Central memory CD8-positive, alpha-beta T cell (primary cell): ENCODE results near the gene TMTC2.
"Not testable (repeated sequence)": the region's sequence is repeated elsewhere in the genome, so short reads cannot be mapped to it uniquely, and the experiment has no call there.

Source experiments
- ATAC-seq: fragments of 150-1000 bp; cut with Tn5 transposase; replicated peaks from 2 replicates; pipeline ENCODE4 v1.10.0; 2022; ENCODE audit warnings: mild to moderate bottlenecking, moderate FRiP score, moderate number of reproducible peaks; ENCODE audit not compliant: poor library complexity, severe bottlenecking; ENCODE audit errors: extremely low read depth
- DNase-seq, 2 donors: peaks; one replicate each; pipeline ENCODE4 v3.0.0; 2021; ENCODE audit warnings: low spot score in 2 of 2
- H3K27ac Mint-ChIP-seq: one replicate; pipeline ENCODE4 v1.8.0; 2022; ENCODE audit warnings: low read depth, mild to moderate bottlenecking, moderate library complexity, mixed read lengths
- H3K27me3 Mint-ChIP-seq: one replicate; pipeline ENCODE4 v1.8.0; 2022; ENCODE audit warnings: mixed read lengths
- H3K36me3 Mint-ChIP-seq: one replicate; pipeline ENCODE4 v1.8.0; 2022; ENCODE audit warnings: mild to moderate bottlenecking, moderate library complexity, mixed read lengths; ENCODE audit not compliant: insufficient read depth
- H3K4me1 Mint-ChIP-seq: one replicate; pipeline ENCODE4 v1.8.0; 2022; ENCODE audit warnings: mixed read lengths
- H3K4me3 Mint-ChIP-seq: one replicate; pipeline ENCODE4 v1.8.0; 2022; ENCODE audit warnings: mild to moderate bottlenecking, moderate library complexity, mixed read lengths
- H3K9me3 Mint-ChIP-seq: one replicate; pipeline ENCODE4 v1.8.0; 2022; ENCODE audit warnings: mixed read lengths

TMTC2 gene

DNA sequence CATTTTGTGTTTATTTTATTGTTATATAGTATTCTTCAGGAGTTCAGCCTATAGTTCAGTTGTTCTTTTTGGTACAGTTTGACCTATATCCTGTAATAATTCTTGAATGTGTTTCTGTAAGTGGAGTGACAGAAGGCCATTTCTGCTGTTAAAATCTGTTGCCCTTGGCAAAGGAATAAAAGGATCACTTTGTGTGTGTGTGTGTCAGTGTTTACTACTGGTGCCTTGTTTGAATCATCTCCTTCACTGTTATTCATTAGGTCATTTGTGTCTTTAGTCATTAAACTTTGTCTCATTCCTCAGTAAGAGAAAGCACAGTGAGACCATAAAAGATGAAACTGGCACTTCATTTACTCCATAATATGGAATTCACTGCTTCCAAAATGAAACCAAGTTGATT, 130.7 kb downstream of the TMTC2 start:
- Mint-ChIP-seq H3K9me3 (no peaks in the 10 kb centered on the region), H3K4me3 (no peak overlapping the region), H3K27me3 (no peaks in the 10 kb centered on the region), H3K36me3 (peaks cover 1% of the 10 kb centered on the region), H3K27ac (no peak overlapping the region), H3K4me1 (no peaks in the 10 kb centered on the region)
- ATAC-seq (no peak), DNase-seq (no peak)

DNA sequence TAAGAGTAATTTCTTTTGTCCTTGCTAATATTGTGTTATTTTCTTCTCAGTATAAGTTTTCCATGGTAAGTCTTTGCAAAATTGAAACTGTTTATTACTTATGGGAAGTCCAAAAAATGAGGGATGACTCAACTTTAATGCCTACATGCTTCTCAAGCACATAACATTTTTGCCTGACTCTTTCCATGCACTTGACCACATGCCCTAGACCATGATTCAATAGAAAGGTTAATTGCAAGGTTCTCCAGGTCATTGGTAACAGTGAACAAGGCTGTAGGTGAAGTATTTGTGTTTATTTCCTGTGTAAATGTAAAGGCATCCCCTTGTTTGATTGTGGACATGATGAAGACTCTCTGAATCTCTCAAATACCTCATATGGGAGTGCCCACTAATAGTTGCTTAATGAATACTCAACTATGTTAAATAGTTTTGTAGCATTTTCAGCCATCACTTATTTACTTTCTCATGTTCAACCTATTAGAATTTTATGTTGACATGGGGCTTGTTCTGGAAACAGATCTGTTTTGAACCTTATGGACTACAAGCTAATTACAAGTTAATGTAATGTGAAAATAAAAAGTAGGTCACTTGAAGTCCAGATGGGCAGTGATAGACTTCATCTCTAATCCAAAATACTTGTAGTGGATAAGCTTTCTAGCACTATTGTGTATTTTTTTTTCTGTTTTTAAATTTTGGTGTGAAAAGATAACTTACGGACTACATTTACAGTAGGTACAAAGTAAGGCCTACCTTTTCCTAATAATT, 131.7 kb downstream of the TMTC2 start:
- H3K27me3 Mint-ChIP-seq = no peaks in the 10 kb centered on the region
- peaks cover 1% of the 10 kb centered on the region for H3K36me3 Mint-ChIP-seq
- H3K27ac Mint-ChIP-seq = no peak overlapping the region
- no peak for DNase-seq
- no peak overlapping the region for H3K4me3 Mint-ChIP-seq
- H3K9me3 Mint-ChIP-seq = no peaks in the 10 kb centered on the region
- no peaks in the 10 kb centered on the region for H3K4me1 Mint-ChIP-seq
- ATAC-seq = no peak

DNA sequence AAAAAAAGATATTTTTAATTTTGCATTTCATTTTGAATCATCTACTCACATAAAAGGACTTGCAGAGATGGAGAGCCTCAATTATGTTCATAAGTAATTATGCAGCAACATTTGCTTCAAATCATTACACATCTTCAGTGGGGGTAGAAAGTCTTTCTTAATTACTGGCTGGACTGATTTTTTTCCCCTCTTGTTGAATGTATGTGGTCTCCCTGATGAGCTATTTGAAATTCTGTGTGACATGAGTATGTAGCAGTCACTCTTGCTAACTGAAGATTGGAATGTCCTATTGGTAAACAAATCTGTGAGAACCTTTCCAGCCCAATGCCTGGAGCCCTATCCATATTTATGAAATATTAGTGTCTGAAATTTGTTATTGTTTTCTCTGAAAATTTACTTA, 139.8 kb downstream of the TMTC2 start:
- Mint-ChIP-seq H3K36me3 (peaks cover 1% of the 10 kb centered on the region), H3K27ac (no peak overlapping the region), H3K9me3 (no peaks in the 10 kb centered on the region), H3K27me3 (no peaks in the 10 kb centered on the region), H3K4me3 (no peak overlapping the region), H3K4me1 (no peaks in the 10 kb centered on the region)
- DNase-seq (no peak), ATAC-seq (no peak)

DNA sequence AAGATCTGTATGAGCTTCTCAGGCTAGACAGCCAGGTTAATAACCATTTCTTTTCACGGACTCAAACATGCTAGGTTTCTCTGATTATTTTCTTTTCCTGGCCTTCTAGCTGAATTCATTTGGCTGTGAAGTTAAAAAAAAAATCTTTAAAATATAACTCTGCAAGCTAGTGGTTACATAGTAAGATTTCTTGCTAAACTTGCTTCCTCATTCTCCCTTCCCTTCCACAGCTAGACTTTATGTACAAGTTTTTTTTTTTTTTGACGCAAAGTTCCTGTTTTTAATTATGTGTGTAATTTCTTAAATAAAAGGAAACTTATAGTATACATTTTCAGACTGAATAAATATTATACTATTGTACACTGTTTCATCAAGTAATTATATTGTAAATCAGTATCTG, 145.4 kb downstream of the TMTC2 start:
- Mint-ChIP-seq H3K36me3 (peaks cover 1% of the 10 kb centered on the region), H3K27ac (no peak overlapping the region), H3K4me1 (no peaks in the 10 kb centered on the region), H3K9me3 (no peaks in the 10 kb centered on the region), H3K4me3 (no peak overlapping the region), H3K27me3 (no peaks in the 10 kb centered on the region)
- ATAC-seq = no peak
- DNase-seq = no peak

DNA sequence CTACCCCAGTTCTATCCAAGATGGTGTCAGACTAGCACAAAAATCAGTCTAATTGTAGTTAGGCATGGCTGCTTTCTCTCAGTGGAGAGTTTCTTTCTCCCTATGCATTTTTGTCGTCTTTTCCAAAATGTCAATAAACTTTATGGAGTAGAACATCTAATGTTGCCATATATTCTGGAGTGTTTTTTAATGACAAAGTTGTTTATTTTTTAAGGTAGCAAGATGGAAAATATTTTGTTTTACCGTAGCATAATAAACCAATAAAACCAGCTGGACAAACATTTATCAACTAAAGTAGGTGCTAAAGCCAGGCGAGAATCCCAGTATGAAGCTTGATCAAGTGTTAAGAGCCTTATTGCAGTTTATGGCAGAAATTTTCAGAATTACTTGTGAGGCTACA, 146.3 kb downstream of the TMTC2 start:
- Mint-ChIP-seq H3K9me3 (no peaks in the 10 kb centered on the region), H3K27me3 (no peaks in the 10 kb centered on the region), H3K27ac (no peak overlapping the region), H3K4me1 (no peaks in the 10 kb centered on the region), H3K36me3 (no peaks in the 10 kb centered on the region), H3K4me3 (no peak overlapping the region)
- ATAC-seq = no peak
- no peak for DNase-seq

DNA sequence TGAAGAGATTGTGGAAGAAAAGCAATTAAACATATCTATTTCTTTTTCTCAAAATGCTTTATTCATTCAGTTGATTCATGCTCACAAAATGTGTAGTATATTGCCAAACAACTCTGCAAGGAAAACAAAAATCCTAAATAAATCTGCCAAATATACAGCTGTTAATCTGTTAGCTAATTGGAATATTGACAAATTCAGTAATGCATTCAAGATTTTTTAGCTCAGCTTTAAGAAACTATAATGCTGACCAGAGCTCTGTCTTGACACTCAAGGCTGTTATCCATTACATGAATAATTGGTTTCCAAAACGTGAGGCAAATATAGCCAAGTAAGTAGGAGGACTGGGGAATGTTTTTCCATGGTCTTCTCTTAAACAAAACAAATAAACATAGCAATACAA, 146.8 kb downstream of the TMTC2 start:
- H3K27me3 Mint-ChIP-seq = no peaks in the 10 kb centered on the region
- no peak for DNase-seq
- no peak overlapping the region for H3K27ac Mint-ChIP-seq
- H3K4me1 Mint-ChIP-seq = no peaks in the 10 kb centered on the region
- H3K9me3 Mint-ChIP-seq = no peaks in the 10 kb centered on the region
- no peak overlapping the region for H3K4me3 Mint-ChIP-seq
- no peaks in the 10 kb centered on the region for H3K36me3 Mint-ChIP-seq
- ATAC-seq = no peak

DNA sequence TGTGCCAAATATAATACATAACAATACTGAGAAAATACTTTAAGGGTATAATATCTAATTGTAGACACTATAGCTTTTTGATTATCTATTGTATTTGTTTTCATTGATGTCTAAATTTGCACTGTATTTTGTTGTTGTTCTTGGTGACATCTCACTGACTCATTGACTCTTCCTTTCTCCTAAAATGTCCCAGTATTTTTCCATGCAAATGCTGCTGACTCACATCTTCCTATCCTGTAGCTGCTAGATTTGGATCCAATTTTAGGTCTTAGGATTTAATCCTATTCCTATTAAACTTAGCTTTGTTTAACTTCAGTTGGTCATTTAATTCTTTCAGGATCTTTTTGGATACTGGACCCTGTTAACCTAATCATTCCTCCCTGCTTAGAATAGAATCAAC, 148.5 kb downstream of the TMTC2 start:
- no peaks in the 10 kb centered on the region for H3K36me3 Mint-ChIP-seq
- no peak overlapping the region for H3K4me3 Mint-ChIP-seq
- H3K27me3 Mint-ChIP-seq = no peaks in the 10 kb centered on the region
- H3K27ac Mint-ChIP-seq = no peak overlapping the region
- ATAC-seq (no peak), DNase-seq (no peak)
- no peaks in the 10 kb centered on the region for H3K4me1 Mint-ChIP-seq
- H3K9me3 Mint-ChIP-seq = no peaks in the 10 kb centered on the region

DNA sequence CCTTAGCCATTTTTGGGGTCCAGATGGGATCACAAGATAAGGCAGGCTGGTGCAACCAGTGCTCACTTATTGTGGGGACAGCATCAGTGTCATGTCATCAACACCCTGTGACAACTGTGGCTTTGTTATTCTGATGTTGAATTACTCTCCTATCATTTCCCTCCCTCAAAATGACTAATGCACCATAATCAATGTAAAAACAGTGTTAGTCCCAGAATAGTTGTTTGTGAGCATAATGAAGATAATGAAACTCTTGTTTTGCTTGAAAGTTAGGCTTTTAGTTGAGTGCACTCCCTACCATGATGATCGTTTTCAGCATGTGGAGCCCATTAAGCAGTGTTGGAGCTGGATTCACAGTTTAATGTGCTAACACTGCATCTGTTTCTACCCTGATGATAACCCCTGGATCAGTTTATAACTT, 151.4 kb downstream of the TMTC2 start:
- ATAC-seq (no peak), DNase-seq (no peak)
- no peak overlapping the region for H3K4me3 Mint-ChIP-seq
- no peaks in the 10 kb centered on the region for H3K4me1 Mint-ChIP-seq
- no peaks in the 10 kb centered on the region for H3K36me3 Mint-ChIP-seq
- H3K9me3 Mint-ChIP-seq = no peaks in the 10 kb centered on the region
- no peaks in the 10 kb centered on the region for H3K27me3 Mint-ChIP-seq
- no peak overlapping the region for H3K27ac Mint-ChIP-seq

DNA sequence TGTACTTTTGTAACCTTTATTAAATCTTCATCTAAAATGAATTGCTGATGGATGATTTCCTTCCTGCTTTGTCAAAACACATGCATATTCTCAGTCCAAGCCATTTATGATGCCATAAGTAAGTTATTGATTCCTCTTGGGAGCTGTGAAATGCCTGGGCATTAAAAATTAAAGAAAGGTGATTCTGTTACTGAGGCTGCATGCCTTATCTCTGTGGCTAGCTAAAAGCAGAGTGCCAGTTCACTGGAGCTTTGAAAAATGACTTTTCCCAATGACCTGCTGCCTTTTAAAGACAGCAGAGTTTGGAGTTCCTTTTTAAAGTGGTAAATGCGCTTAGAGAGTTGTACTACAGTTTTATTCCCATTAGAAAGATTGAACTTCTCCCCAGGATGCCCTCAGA, 152.1 kb downstream of the TMTC2 start:
- no peaks in the 10 kb centered on the region for H3K9me3 Mint-ChIP-seq
- H3K36me3 Mint-ChIP-seq = no peaks in the 10 kb centered on the region
- DNase-seq = no peak
- no peaks in the 10 kb centered on the region for H3K27me3 Mint-ChIP-seq
- H3K4me3 Mint-ChIP-seq = no peak overlapping the region
- no peak for ATAC-seq
- no peak overlapping the region for H3K27ac Mint-ChIP-seq
- no peaks in the 10 kb centered on the region for H3K4me1 Mint-ChIP-seq

DNA sequence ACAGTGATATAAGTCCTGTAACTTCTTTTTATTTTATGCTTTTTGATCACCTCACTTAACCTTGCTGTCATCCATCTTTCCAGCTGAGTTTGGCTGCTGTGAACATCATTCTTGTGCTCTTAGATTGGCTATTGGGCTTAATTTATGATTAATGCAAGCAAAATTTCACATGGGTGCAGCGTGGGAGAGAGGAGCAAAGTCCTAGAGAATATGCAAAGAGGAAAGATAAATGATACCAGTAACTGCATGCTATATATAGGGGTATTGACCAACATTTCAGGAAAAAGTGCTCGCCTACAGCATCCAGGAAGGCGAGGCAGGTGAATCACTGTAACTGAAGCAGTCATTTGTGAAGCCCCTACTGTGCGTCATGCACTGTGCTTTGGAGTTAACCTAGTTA, 153.1 kb downstream of the TMTC2 start:
- DNase-seq (no peak), ATAC-seq (no peak)
- Mint-ChIP-seq H3K4me3 (no peak overlapping the region), H3K27ac (no peak overlapping the region), H3K36me3 (no peaks in the 10 kb centered on the region), H3K4me1 (no peaks in the 10 kb centered on the region), H3K9me3 (no peaks in the 10 kb centered on the region), H3K27me3 (no peaks in the 10 kb centered on the region)

DNA sequence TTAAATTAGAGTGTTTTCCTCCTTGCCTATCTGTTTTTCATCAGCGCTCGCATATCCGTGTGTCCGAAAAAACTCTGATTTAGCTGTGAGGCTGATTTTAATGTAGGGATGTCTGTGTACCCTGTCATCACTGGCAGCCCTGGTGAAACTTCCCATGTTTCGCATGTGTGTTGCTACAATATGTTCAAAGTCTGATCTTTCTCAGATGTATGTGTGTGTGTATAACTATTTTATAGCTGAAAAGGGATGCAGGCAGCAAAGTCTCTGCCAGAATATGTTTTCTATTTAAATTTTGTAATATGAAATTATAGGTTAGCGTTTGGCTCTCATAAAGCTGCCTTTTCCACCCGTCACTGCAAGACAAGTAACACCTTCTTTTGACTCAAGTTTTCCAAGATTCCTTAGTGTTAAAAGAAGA, 154.8 kb downstream of the TMTC2 start:
- no peaks in the 10 kb centered on the region for H3K9me3 Mint-ChIP-seq
- no peak overlapping the region for H3K4me3 Mint-ChIP-seq
- ATAC-seq (no peak), DNase-seq (no peak)
- H3K27me3 Mint-ChIP-seq = no peaks in the 10 kb centered on the region
- no peaks in the 10 kb centered on the region for H3K4me1 Mint-ChIP-seq
- no peaks in the 10 kb centered on the region for H3K36me3 Mint-ChIP-seq
- H3K27ac Mint-ChIP-seq = no peak overlapping the region

DNA sequence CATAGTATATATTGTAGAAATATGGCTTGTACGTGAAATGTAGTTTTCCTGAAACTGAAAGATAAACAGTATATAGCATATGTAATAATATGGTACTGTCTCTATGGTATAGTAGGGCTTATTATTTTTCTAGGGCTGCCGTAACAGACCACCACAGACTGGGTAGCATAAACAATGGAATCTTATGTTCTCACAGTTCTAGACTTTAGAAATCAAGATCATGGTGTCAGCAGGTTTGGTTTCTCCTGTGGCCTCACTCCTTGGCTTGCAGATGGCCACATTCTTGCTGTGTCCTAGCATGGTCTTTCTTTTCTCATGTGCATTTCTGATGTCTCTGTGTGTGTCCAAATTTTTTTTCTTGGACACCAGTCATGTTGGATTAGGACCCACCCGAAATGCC, 155.8 kb downstream of the TMTC2 start:
- no peak for DNase-seq
- ATAC-seq = no peak
- no peaks in the 10 kb centered on the region for H3K9me3 Mint-ChIP-seq
- no peak overlapping the region for H3K27ac Mint-ChIP-seq
- H3K4me3 Mint-ChIP-seq = no peak overlapping the region
- H3K27me3 Mint-ChIP-seq = no peaks in the 10 kb centered on the region
- H3K4me1 Mint-ChIP-seq = no peaks in the 10 kb centered on the region
- H3K36me3 Mint-ChIP-seq = peaks cover 1% of the 10 kb centered on the region

DNA sequence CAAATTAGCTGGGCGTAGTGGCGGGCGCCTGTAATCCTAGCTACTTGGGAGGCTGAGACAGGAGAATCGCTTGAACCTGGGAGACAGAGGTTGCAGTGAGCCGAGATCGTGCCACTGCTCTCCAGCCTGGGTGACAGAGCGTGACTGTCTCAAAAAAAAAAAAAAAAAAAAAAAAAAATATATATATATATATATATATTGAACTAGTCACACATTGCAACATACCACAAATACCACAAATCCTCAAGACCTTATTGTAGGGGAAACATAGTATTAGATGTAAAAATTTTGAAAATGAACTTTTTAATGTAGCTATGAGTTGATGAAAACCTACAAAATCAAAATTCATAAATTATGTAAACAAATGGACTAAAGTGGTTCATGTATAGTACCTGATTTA, 158.4 kb downstream of the TMTC2 start:
- not testable (repeated sequence) for H3K27me3 Mint-ChIP-seq, H3K4me3 Mint-ChIP-seq, ATAC-seq, H3K9me3 Mint-ChIP-seq, H3K4me1 Mint-ChIP-seq, H3K36me3 Mint-ChIP-seq, H3K27ac Mint-ChIP-seq, DNase-seq
